ENCODE data around the gene DHCR7.

The DHCR7 gene

GRCh38 chr11:71477641-71478527 is 29.7 kb upstream of the DHCR7 start:
- DNase-seq (ENCODE audit: low spot score), result no peak

GRCh38 chr11:71476926-71477640 is 28.9 kb upstream of the DHCR7 start:
- DNase-seq (ENCODE audit: low spot score), result no peak

GRCh38 chr11:71476031-71476430 is 27.8 kb upstream of the DHCR7 start:
- DNase-seq (ENCODE audit: low spot score), result no peak

GRCh38 chr11:71474771-71475483 is 26.7 kb upstream of the DHCR7 start:
- DNase-seq (ENCODE audit: low spot score), result no peak

- no peak for DNase-seq (ENCODE audit: low spot score)
Measured at GRCh38 chr11:71474141-71474770, 26.1 kb upstream of the DHCR7 start.

- DNase-seq (ENCODE audit: low spot score), result no peak
Measured at GRCh38 chr11:71473793-71474080, 25.5 kb upstream of the DHCR7 start.

GRCh38 chr11:71472941-71473792 is 25.0 kb upstream of the DHCR7 start:
- no peak for DNase-seq (ENCODE audit: low spot score)

GRCh38 chr11:71472357-71472885 is 24.2 kb upstream of the DHCR7 start:
- DNase-seq (ENCODE audit: low spot score), result no peak

- no peak for DNase-seq (ENCODE audit: low spot score)
Measured at GRCh38 chr11:71470946-71471345, 22.8 kb upstream of the DHCR7 start.

GRCh38 chr11:71467164-71467563 is 19.0 kb upstream of the DHCR7 start:
- no peak for DNase-seq (ENCODE audit: low spot score)

- DNase-seq (ENCODE audit: low spot score), result no peak
Measured at GRCh38 chr11:71466358-71466757, 18.2 kb upstream of the DHCR7 start.

GRCh38 chr11:71465054-71465453 is 16.9 kb upstream of the DHCR7 start:
- DNase-seq (ENCODE audit: low spot score), result no peak

GRCh38 chr11:71463331-71464211 is 15.4 kb upstream of the DHCR7 start:
- no peak for DNase-seq (ENCODE audit: low spot score)

- no peak for DNase-seq (ENCODE audit: low spot score)
Measured at GRCh38 chr11:71462726-71463125, 14.5 kb upstream of the DHCR7 start.

GRCh38 chr11:71461696-71462095 is 13.5 kb upstream of the DHCR7 start:
- DNase-seq (ENCODE audit: low spot score), result no peak

- no peak for DNase-seq (ENCODE audit: low spot score)
Measured at GRCh38 chr11:71459767-71460320, 11.7 kb upstream of the DHCR7 start.

GRCh38 chr11:71459076-71459766 is 11.0 kb upstream of the DHCR7 start:
- no peak for DNase-seq (ENCODE audit: low spot score)

GRCh38 chr11:71458146-71459070 is 10.2 kb upstream of the DHCR7 start:
- DNase-seq (ENCODE audit: low spot score), result no peak

All from AG08396 (cell line).